Endothelial cell of umbilical vein (primary cell): ENCODE data around the gene ENAH. TPM values are rescaled to one million over a fixed set of nuclear protein-coding genes. Genes with fewer than 3 reads are reported as not detected.

Experiments
- BruUV-seq: library from RNA; stranded (reverse); fragments of 400-500 nt; replicated peaks from 2 replicates; lab custom pipeline; 2021; lab: Mats Ljungman, UMichigan
- CTCF ChIA-PET: fragments of 300-600, 350-600 bp; sonication (Branson Sonifier 250); formaldehyde crosslinking; loops from one replicate; lab custom pipeline; 2021; ENCODE audit warnings: antibody characterized with exemption, inconsistent platforms; lab: Charles Lee
- POLR2A ChIA-PET: fragments of 300-600, 350-600 bp; sonication (Branson Sonifier 250); formaldehyde crosslinking; loops from one replicate; lab custom pipeline; 2021; ENCODE audit warnings: antibody characterized with exemption, inconsistent platforms; lab: Charles Lee
- DNase-seq: peaks from one replicate; pipeline ENCODE4 v3.0.0-alpha.2; 2011; ENCODE audit warnings: low read depth, low spot score
- FAIRE-seq: peaks from 2 replicates; lab custom pipeline; 2011; peaks lifted over from hg19 to GRCh38; lab: Jason Lieb, UNC
- H2AFZ ChIP-seq: 2 replicates; pipeline ENCODE4 v1.6.0; 2012; ENCODE audit warnings: low read depth, low read length, control low read depth, inconsistent platforms
- H3K27ac ChIP-seq: 2 replicates; pipeline ENCODE4 v1.5.1; 2011; ENCODE audit warnings: low read depth, mild to moderate bottlenecking, control low read depth, low read length, moderate library complexity; ENCODE audit not compliant: insufficient read depth
- H3K27me3 ChIP-seq, 2 experiments: 2 replicates each; pipeline versions ENCODE4 v1.6.0 to v1.6.1; 2011; ENCODE audit warnings: low read length in 2 of 2, mixed read lengths in 1 of 2; ENCODE audit not compliant: control insufficient read depth in 2 of 2, insufficient read depth in 2 of 2
- H3K36me3 ChIP-seq, 2 experiments: 2 replicates in 1 of 2; 3 replicates in 1 of 2; pipeline ENCODE4 v1.5.1; 2011; ENCODE audit warnings: low read length in 2 of 2, mild to moderate bottlenecking in 1 of 2, moderate library complexity in 1 of 2; ENCODE audit not compliant: control insufficient read depth in 2 of 2, insufficient read depth in 2 of 2; ENCODE audit errors: extremely low read depth in 1 of 2
- H3K4me1 ChIP-seq: 3 replicates; pipeline ENCODE4 v1.5.1; 2011; ENCODE audit warnings: mild to moderate bottlenecking, low read length; ENCODE audit not compliant: control insufficient read depth, insufficient read depth; ENCODE audit errors: extremely low read depth
- H3K4me2 ChIP-seq: 2 replicates; pipeline ENCODE4 v1.6.1; 2011; ENCODE audit warnings: low read length, control low read depth, mixed read lengths; ENCODE audit not compliant: insufficient read depth
- H3K4me3 ChIP-seq, 3 experiments: fragments of 200-600 bp in 1 of 3; sonication (generic), shearing (Covaris generic) in 1 of 3; replicated peaks in 1 of 3; 2 replicates each; pipeline ENCODE4 v1.5.1; 2011 to 2016; ENCODE audit warnings: control low read depth in 3 of 3, low read length in 3 of 3, mild to moderate bottlenecking in 2 of 3, inconsistent platforms in 1 of 3, low read depth in 1 of 3, moderate library complexity in 1 of 3; ENCODE audit not compliant: insufficient read depth in 1 of 3
- H3K79me2 ChIP-seq: 2 replicates; pipeline ENCODE4 v1.6.0; 2012; ENCODE audit warnings: low read length, inconsistent platforms; ENCODE audit not compliant: control insufficient read depth, insufficient read depth
- H3K9ac ChIP-seq: replicated peaks from 2 replicates; pipeline ENCODE3; 2011; ENCODE audit warnings: low read length, control low read depth; ENCODE audit not compliant: insufficient read depth; ENCODE audit errors: extremely low read depth
- H3K9me1 ChIP-seq: replicated peaks from 3 replicates; pipeline ENCODE4 v1.6.0; 2011; ENCODE audit warnings: mild to moderate bottlenecking, low read length; ENCODE audit not compliant: control insufficient read depth, insufficient read depth; ENCODE audit errors: extremely low read depth
- H3K9me3 ChIP-seq: replicated peaks from 2 replicates; pipeline ENCODE4 v1.5.1; 2012; ENCODE audit warnings: low read length, inconsistent platforms; ENCODE audit not compliant: control insufficient read depth, insufficient read depth
- H4K20me1 ChIP-seq: replicated peaks from 2 replicates; pipeline ENCODE3; 2011; ENCODE audit warnings: mild to moderate bottlenecking, low read length; ENCODE audit not compliant: control insufficient read depth, insufficient read depth; ENCODE audit errors: extremely low read depth
- CTCF ChIP-seq, 2 donors: IDR thresholded peaks; 1 replicate in 1 of 2; 2 replicates in 1 of 2; pipeline ENCODE4 v1.5.1; 2011; ENCODE audit warnings: low read length in 2 of 2, mild to moderate bottlenecking in 2 of 2, moderate library complexity in 2 of 2, control low read depth in 1 of 2, inconsistent platforms in 1 of 2, low read depth in 1 of 2; ENCODE audit not compliant: insufficient read depth in 1 of 2; ENCODE audit errors: extremely low read depth in 1 of 2
- GATA2 ChIP-seq: IDR thresholded peaks from 2 replicates; pipeline ENCODE4 v1.7.0; 2011; ENCODE audit warnings: low read depth, mild to moderate bottlenecking, moderate library complexity, mixed read lengths, low read length; ENCODE audit not compliant: insufficient read length, insufficient read depth
- JUN ChIP-seq: IDR thresholded peaks from 2 replicates; pipeline ENCODE4 v1.6.1; 2011; ENCODE audit warnings: borderline replicate concordance, low read depth; ENCODE audit not compliant: insufficient read length, insufficient read depth
- POLR2AphosphoS5 ChIP-seq: IDR thresholded peaks from 2 replicates; pipeline ENCODE4 v1.6.1; 2012; ENCODE audit warnings: low read depth, mild to moderate bottlenecking, control low read depth, low read length, moderate library complexity; ENCODE audit not compliant: insufficient read depth
- dilution Hi-C: fragments of 300-500 bp; cut with MboI; formaldehyde crosslinking; loops from one replicate; pipeline ENCODE4 v1.15.0; 2019; ENCODE audit warnings: low sequenced_read_pairs; ENCODE audit not compliant: extremely low pct_ligation_motif_present
- intact Hi-C: fragments of 100-400 bp; cut with micrococcal nuclease; formaldehyde crosslinking; loops from one replicate; pipeline ENCODE4 v1.10.0; 2022
- polyA plus RNA-seq, 4 experiments: library from polyadenylated mRNA; depleted of rRNA in 3 of 4; stranded (reverse) in 3 of 4; unstranded in 1 of 4; fragments of >200 nt; gene quantifications; 2 replicates each; pipeline versions ENCODE4 v1.2.1 to v1.2.3, GENCODE V29; 2011 to 2012; ENCODE audit warnings: missing spikeins in 1 of 4
- total RNA-seq: library from RNA; stranded (reverse); gene quantifications from 2 replicates; pipeline ENCODE4 v1.2.3, GENCODE V29; 2021
- TF ChIP-seq, protein P1 (sequence below): IDR thresholded peaks from 2 replicates; pipeline ENCODE4 v1.6.1; 2011; ENCODE audit not compliant: insufficient read depth, insufficient read length

The ENAH gene
- total and polyA plus RNA-seq, 2 donors (not counting 3 experiments of a cell fraction or from before 2014, with no cell fraction given) = 19.9 to 95.6 TPM

GRCh38 chr1:225474986-225475820 is 177.7 kb downstream of the ENAH start:
- dilution Hi-C loops = no loop called here
- no peaks in the 10 kb centered on the region for H3K36me3 ChIP-seq
- no peaks in the 10 kb centered on the region for H3K4me1 ChIP-seq
- no peak for TF ChIP-seq JUN
- no peak for TF ChIP-seq GATA2
- TF ChIP-seq, protein P1, sequence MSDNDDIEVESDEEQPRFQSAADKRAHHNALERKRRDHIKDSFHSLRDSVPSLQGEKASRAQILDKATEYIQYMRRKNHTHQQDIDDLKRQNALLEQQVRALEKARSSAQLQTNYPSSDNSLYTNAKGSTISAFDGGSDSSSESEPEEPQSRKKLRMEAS = no peak
- TF ChIP-seq CTCF (IDR thresholded peaks at IDR 0.05; ENCODE audit: extremely low read depth in 1 of 2, insufficient read depth in 1 of 2, low read depth in 1 of 2, low read length in 2 of 2) = peak; percentile 99 to 100
- peak; percentile 53 for TF ChIP-seq POLR2AphosphoS5
- CTCF ChIA-PET = interaction anchor here (0.5 to 5.7 kb wide), 75 partner anchors 10 to 608 kb away, joined by 3 to 82 read pairs (median 4); partner anchors contain the start of genes EPHX1, LBR, PYCR2 and SRP9
- intact Hi-C loops = loop anchor here (1.0 to 5.0 kb wide), 8 partner anchors 77 to 501 kb away; partner anchors contain the start of genes EPHX1, SRP9 and TMEM63A
- no peak overlapping the region for H3K27ac ChIP-seq
- no peak overlapping the region for H3K4me3 ChIP-seq
- peak overlapping the region; percentile 85 for H2AFZ ChIP-seq
- no peaks in the 10 kb centered on the region for H3K27me3 ChIP-seq
- no peak overlapping the region for H3K9ac ChIP-seq
- POLR2A ChIA-PET = interaction anchor here (0.6 to 1.2 kb wide), 2 partner anchors 29 to 35 kb away, joined by 4 to 5 read pairs; no protein-coding TSS in a partner anchor
- no TSS peak for BruUV-seq
- peak; percentile 74 for DNase-seq
- H3K4me2 ChIP-seq = no peak overlapping the region
- H3K79me2 ChIP-seq = no peaks in the 10 kb centered on the region
- H4K20me1 ChIP-seq = no peaks in the 10 kb centered on the region
- FAIRE-seq = peak; percentile 79
- no peaks in the 10 kb centered on the region for H3K9me3 ChIP-seq
- no peaks in the 10 kb centered on the region for H3K9me1 ChIP-seq
